Tibial nerve (tissue), 4 donors: ENCODE results near the gene TOMM22. TPM values are rescaled to one million over a fixed set of nuclear protein-coding genes. Genes with fewer than 3 reads are reported as not detected.

ENCODE experiments used
- DNase-seq, 2 donors: peaks; one replicate each; pipeline ENCODE4 v3.0.0-alpha.2; 2019; ENCODE audit warnings: low spot score in 2 of 2
- H3K27ac ChIP-seq, 4 donors: fragments of 200-600 bp; sonication (generic) in 3 of 4; one replicate each; pipeline ENCODE4 v1.5.1; 2017 to 2019; ENCODE audit warnings: mild to moderate bottlenecking in 1 of 4
- H3K27me3 ChIP-seq, 2 donors: fragments of 200-600 bp; sonication (generic) in 1 of 2; one replicate each; pipeline versions ENCODE4 v1.5.1 to v1.6.0; 2017 to 2019
- H3K36me3 ChIP-seq, 3 donors: fragments of 200-600 bp; sonication (generic); one replicate each; pipeline ENCODE4 v1.5.1; 2018 to 2019
- H3K4me1 ChIP-seq, 4 donors: fragments of 200-600 bp; sonication (generic) in 3 of 4; one replicate each; pipeline ENCODE4 v1.5.1; 2017 to 2019
- H3K4me3 ChIP-seq, 4 donors: fragments of 200-600 bp; sonication (generic) in 3 of 4; one replicate each; pipeline ENCODE4 v1.5.1; 2017 to 2019; ENCODE audit warnings: mild to moderate bottlenecking in 1 of 4, moderate library complexity in 1 of 4
- H3K9me3 ChIP-seq, 4 donors: fragments of 200-600 bp; sonication (generic) in 3 of 4; one replicate each; pipeline ENCODE4 v1.5.1; 2017 to 2019
- CTCF ChIP-seq, 5 experiments: fragments of 200-600 bp in 3 of 5; fragments of 450-650 bp in 2 of 5; sonication (generic) in 3 of 5; IDR thresholded peaks; one replicate each; pipeline ENCODE4 v1.5.1; 2016 to 2019; ENCODE audit warnings: antibody characterized with exemption in 5 of 5, mild to moderate bottlenecking in 3 of 5, moderate library complexity in 2 of 5
- EP300 ChIP-seq, 2 donors: sonication (generic); formaldehyde crosslinking; IDR thresholded peaks; one replicate each; pipeline ENCODE4 v1.6.1; 2017; ENCODE audit warnings: antibody characterized with exemption in 2 of 2, mild to moderate bottlenecking in 1 of 2
- POLR2A ChIP-seq, 2 donors: fragments of 450-650 bp; IDR thresholded peaks; one replicate each; pipeline ENCODE4 v1.6.1; 2017; ENCODE audit warnings: antibody characterized with exemption in 2 of 2, mild to moderate bottlenecking in 2 of 2, moderate library complexity in 2 of 2
- WGBS, 2 donors: methylation state at CpG; one replicate each; pipeline ENCODE4 v1.1.5; 2018; 5-methylcytosine and 5-hydroxymethylcytosine counted together
- total RNA-seq, 4 donors: library from RNA; depleted of rRNA; stranded (reverse); fragments of >200 nt; gene quantifications; one replicate each; pipeline ENCODE4 v1.1.0, GENCODE V29; 2016

TOMM22 gene
- total RNA-seq, 4 donors from 2014 or later = 23.1 to 28.5 (median 27.1) TPM

DNA sequence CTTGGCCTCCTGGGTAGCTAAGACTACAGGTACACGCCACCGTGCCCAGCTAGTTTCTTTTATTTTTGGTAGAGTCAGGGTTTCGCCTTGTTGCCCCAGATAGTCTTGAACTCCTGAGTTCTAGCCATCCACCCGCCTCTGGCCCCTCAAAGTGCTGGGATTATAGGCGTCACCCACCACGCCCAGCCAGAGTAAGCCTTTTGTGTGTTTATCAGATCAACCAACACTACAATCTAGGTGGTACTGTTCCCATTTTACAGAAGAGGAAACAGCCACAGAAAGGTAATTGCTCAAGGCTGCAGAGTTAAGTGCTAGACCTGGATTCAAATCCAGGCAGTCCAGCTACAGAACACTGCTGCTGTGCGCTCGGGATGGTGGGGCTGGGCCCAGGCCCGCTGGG, 3.1 kb downstream of the TOMM22 start:
- Histone ChIP-seq H3K27me3 (no peaks in the 10 kb centered on the region), H3K9me3 (no peaks in the 10 kb centered on the region), H3K36me3 (peaks cover 5 to 68% (median 9%) of the 10 kb centered on the region in 3 donors), H3K4me1 (peaks cover 0 to 23% (median 5%) of the 10 kb centered on the region in 4 donors), H3K27ac (no peak overlapping the region), H3K4me3 (no peak overlapping the region)
- no peak for TF ChIP-seq POLR2A (IDR thresholded peaks at IDR 0.05)
- no peak for TF ChIP-seq EP300 (IDR thresholded peaks at IDR 0.05)
- TF ChIP-seq CTCF (IDR thresholded peaks at IDR 0.05) = no peak
- WGBS, 2 donors = 89% methylated on average over 9 of the region's 9 CpGs
- DNase-seq = no peak

GRCh38 chr22:38685761-38686160, 4.0 kb downstream of the TOMM22 start:
- Histone ChIP-seq H3K4me3 (no peak overlapping the region), H3K36me3 (peaks cover 5 to 70% (median 9%) of the 10 kb centered on the region in 3 donors), H3K27me3 (no peaks in the 10 kb centered on the region), H3K27ac (no peak overlapping the region), H3K9me3 (no peaks in the 10 kb centered on the region), H3K4me1 (peaks cover 0 to 23% (median 5%) of the 10 kb centered on the region in 4 donors)
- TF ChIP-seq POLR2A (IDR thresholded peaks at IDR 0.05) (no peak), EP300 (IDR thresholded peaks at IDR 0.05) (no peak), CTCF (IDR thresholded peaks at IDR 0.05) (no peak)
- 75 to 87% methylated on average over 1 of the region's 1 CpG for WGBS, 2 donors
- no peak for DNase-seq

DNA sequence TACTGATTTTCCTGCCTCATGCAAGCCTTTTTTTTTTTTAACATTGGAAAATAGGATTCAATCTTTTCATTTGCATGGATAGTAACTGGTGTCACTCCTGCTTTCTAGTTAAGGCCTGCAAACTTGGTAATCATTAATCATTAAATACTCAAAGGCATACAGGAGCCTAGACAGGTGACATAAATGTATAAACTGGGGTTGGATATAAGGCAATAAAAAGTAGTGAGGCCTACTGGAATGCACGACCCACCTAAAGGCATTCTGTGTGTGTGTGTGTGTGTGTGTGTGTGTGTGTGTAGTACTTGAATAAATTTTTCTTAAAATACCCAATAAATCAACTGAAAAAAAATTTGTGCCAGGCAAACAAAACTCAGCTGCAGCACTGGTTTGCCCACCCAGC, 7.9 kb downstream of the TOMM22 start:
- H3K4me3 ChIP-seq = no peak overlapping the region
- no peak for DNase-seq
- H3K36me3 ChIP-seq = peaks cover 5 to 75% (median 9%) of the 10 kb centered on the region in 3 donors
- H3K27ac ChIP-seq = no peak overlapping the region
- no peaks in the 10 kb centered on the region for H3K27me3 ChIP-seq
- H3K4me1 ChIP-seq = peaks cover 0 to 24% (median 0%) of the 10 kb centered on the region in 4 donors
- WGBS, 2 donors = 71 to 88% methylated on average over 1 of the region's 1 CpG
- no peak for TF ChIP-seq CTCF (IDR thresholded peaks at IDR 0.05)
- no peak for TF ChIP-seq POLR2A (IDR thresholded peaks at IDR 0.05)
- TF ChIP-seq EP300 (IDR thresholded peaks at IDR 0.05) = no peak
- H3K9me3 ChIP-seq = no peaks in the 10 kb centered on the region

DNA sequence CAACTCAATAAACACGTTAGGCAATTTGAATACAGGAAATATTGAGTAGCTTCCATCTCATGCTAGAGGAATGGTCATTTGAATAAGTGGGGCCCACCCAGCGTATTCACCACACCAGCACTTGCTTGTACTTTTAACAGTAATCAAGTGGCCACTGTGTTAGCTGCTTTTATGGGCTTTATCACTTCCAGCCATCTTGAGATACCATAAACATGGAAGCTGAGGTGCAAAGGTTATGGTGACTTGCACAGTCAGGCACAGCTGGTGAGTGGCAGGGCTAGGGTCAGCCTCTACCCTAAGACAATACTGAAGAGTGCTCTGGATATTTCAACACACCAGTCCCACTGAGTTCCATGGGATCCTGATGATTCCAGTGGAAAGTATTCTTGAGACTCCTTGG, 12.3 kb downstream of the TOMM22 start:
- Histone ChIP-seq H3K9me3 (no peaks in the 10 kb centered on the region), H3K27me3 (no peaks in the 10 kb centered on the region)

GRCh38 chr22:38694940-38695339, 13.2 kb downstream of the TOMM22 start:
- Histone ChIP-seq H3K4me1 (peaks cover 0 to 72% (median 39%) of the 10 kb centered on the region in 4 donors), H3K27me3 (no peaks in the 10 kb centered on the region)
- 67 to 69% methylated on average over 3 of the region's 3 CpGs for WGBS, 2 donors

More for the DNA sequence above, 12.3 kb downstream of the TOMM22 start:
- Histone ChIP-seq H3K36me3 (peaks cover 0 to 49% (median 2%) of the 10 kb centered on the region in 3 donors), H3K4me3 (no peak overlapping the region), H3K4me1 (peaks cover 0 to 64% (median 31%) of the 10 kb centered on the region in 4 donors), H3K27ac (peak overlapping the region in 1 of 4 donors; percentile 48)
- TF ChIP-seq EP300 (IDR thresholded peaks at IDR 0.05) (no peak), CTCF (IDR thresholded peaks at IDR 0.05) (no peak), POLR2A (IDR thresholded peaks at IDR 0.05) (no peak)
- DNase-seq = no peak
- WGBS, 2 donors = 84 to 87% methylated on average over 2 of the region's 2 CpGs

More at GRCh38 chr22:38694940-38695339, 13.2 kb downstream of the TOMM22 start:
- TF ChIP-seq EP300 (IDR thresholded peaks at IDR 0.05) (no peak), CTCF (IDR thresholded peaks at IDR 0.05) (no peak), POLR2A (IDR thresholded peaks at IDR 0.05) (no peak)
- Histone ChIP-seq H3K4me3 (no peak overlapping the region), H3K36me3 (peaks cover 0 to 40% (median 0%) of the 10 kb centered on the region in 3 donors), H3K9me3 (no peaks in the 10 kb centered on the region), H3K27ac (peak overlapping the region in 1 of 4 donors; percentile 66)
- DNase-seq = no peak
